GM18909 (cell line): Measurements from ENCODE around the gene SAMD4A.
"Not testable (repeated sequence)": the region's sequence is repeated elsewhere in the genome, so short reads cannot be mapped to it uniquely, and the experiment has no call there.

Experiments used
- ATAC-seq: cut with Tn5 transposase; IDR thresholded peaks from one replicate; pipeline ENCODE4 v1.9.1; 2021; ENCODE audit warnings: mild to moderate bottlenecking; ENCODE audit not compliant: unreplicated experiment, poor library complexity

SAMD4A gene

GRCh38 chr14:54591461-54591860 lies 24.5 kb downstream of the SAMD4A start:
- no peak for ATAC-seq

DNA sequence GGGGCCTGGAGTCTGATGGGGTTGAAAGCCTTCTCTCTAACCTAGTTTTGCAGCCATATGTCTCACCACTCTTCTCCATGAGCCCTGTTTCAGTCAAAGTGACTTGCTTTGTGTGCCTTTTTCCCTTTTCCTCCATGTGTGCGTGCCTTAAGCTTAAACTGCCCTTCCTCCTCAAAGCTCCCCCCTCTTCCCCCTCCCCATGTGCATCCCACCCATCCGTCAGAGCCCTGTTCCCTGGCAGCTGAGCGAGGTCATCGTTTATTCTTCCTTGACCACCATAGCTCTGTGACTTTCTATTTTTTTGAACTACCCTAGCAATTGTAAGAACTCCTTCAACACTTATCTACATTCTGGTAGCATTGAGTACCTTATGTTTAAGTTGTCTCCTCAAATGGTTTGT lies 24.9 kb downstream of the SAMD4A start:
- no peak for ATAC-seq

- ATAC-seq = no peak
Observed at GRCh38 chr14:54593860-54594259, 26.9 kb downstream of the SAMD4A start.

- ATAC-seq = no peak
Observed at GRCh38 chr14:54594537-54594936, 27.6 kb downstream of the SAMD4A start.

DNA sequence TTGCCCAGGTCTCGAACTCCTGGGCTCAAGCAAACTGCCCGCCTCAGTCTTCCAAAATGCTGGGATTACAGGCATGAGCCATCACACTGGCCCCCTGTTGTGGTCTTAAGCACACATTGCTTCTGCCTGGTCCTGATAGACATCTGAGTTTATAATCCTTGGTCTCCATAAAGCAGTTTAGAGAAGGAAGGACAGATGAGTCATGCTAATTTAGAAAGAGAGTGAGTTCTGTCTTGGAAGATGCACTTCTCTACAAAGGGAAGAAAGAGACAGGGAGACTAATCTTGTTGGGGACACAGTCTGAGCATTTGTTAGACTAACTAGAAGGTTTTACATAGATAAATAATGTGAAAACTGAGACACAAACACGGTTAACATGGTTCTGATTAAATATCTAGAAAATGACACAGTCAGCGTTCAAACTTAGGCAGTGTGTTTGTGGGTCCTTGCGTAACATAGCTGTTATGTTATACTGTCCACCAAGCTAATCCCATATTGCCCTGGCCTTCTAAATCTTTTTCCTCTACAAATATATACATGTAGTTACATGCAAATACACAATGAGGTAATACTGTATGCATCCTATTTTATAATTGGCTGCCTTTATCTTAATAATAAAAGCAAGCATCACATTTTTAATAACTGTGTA lies 31.0 kb downstream of the SAMD4A start:
- no peak for ATAC-seq

DNA sequence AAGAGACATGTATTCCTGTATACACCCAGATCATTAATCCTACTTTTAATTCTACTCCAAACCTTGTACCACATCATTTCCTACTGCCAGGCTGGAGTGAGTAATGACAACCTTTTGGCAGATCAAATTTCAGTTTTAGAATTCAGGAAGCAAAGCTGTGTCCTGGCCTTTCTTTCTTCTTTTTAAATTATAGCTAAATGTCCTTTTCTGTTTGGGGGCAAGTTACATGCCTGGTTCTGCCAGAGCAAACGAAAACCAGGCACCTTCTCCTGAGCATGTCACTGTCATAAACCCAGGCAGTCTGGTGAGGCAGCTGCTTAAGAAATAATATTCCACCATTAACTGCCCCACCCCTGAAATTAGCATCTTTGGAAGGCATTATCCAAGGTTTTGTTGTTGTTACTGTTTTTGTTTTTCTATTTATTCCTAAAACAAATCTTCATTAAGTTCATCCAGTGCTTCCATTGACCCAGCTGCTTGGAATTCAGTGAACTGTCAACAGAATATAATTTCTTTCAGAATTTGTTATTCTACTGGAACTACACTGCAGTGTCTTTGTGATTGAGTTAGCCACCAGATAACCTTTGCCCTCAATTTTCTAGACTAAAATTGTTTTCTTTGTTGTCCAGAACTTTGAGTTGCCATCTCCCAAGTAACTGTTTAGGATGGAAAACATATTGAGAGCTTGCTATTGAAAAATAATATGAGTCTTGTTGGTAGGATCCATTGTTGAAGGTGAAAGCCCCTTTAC lies 33.2 kb downstream of the SAMD4A start:
- ATAC-seq = no peak

GRCh38 chr14:54600717-54601109 lies 33.8 kb downstream of the SAMD4A start:
- no peak for ATAC-seq

GRCh38 chr14:54603362-54603761 lies 36.4 kb downstream of the SAMD4A start:
- ATAC-seq = no peak

DNA sequence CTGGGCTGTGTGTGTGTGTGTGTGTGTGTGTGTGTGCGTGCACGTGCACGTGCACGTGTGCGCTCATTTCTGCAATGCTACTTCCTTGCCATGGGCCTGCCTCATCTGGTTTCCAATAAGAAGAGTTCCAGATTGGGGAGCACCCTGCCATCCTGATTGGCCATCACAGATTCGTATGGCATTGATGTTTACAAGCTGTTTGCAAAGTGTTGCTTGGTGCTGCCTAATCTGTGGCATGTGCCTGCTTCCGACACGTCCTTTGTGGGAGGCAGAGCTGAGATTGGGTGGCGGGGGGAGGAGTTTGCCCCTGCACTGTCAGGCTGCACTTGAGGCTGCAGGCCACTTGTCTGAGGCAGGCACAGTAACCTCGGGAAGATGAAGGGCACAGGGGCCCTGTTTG lies 39.2 kb downstream of the SAMD4A start:
- ATAC-seq = no peak

- no peak for ATAC-seq
Observed at GRCh38 chr14:54606631-54607133, 39.8 kb downstream of the SAMD4A start.

DNA sequence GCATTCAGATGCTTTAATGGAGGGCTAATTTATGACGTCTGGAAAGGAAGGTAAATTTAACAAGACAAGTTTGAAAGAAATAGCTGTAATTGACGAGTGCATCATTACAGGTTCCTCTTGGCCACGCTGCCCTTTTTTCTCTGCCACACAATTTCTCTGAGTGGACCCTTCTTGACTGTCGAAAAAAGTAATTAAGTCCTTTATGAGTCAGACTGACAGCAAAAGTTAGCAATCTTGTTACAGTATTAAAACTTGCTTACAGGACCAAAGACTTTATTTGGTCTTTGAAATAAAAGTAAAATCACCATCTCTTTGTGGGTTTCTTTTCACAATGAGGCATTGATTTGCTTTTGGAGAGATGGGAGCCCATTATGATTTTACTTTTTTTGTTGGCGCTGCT lies 42.6 kb downstream of the SAMD4A start:
- ATAC-seq = no peak

GRCh38 chr14:54610051-54610977 lies 43.4 kb downstream of the SAMD4A start:
- ATAC-seq = no peak

- no peak for ATAC-seq
Observed at GRCh38 chr14:54614296-54614695, 47.4 kb downstream of the SAMD4A start.

DNA sequence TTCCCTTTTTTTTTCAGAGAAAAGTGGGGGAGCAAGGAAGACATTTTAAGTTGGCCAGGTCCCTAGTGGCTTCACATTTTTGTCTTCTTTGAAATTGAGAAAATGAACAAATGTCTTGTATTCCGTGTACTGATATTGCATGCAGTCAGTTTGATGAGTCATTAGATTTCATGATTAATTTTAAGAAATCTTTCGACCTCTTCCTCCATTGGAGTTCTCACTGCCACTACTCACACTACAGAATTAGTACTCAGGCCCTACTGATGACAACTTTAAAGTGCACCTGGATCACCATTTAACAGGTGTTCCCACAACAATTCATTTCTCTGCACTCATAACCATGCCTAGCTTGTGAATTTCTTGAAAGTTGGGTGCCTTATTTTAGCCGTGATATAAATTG lies 50.5 kb downstream of the SAMD4A start:
- no peak for ATAC-seq

DNA sequence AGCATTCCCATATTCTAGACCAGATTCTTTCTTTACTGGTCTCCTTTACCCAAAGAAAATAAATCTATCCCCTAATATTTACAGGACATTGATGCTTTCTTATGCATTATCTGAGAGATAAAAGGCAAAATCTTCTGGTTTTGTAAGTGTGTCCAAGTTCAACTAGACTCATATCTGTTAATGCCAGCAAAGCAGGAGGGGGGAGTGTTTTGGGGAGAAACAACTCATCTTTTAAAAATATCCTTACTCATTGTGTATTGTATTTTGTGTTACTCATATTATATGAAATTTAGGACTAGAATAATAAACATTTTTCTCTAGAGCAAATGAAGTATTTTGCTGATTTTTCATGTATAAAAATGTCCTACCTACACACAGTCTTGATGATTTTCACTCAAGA lies 54.8 kb downstream of the SAMD4A start:
- no peak for ATAC-seq

GRCh38 chr14:54622192-54622958 lies 55.4 kb downstream of the SAMD4A start:
- ATAC-seq = peak; percentile 73

- no peak for ATAC-seq
Observed at GRCh38 chr14:54623279-54624004, 56.5 kb downstream of the SAMD4A start.

- not testable (repeated sequence) for ATAC-seq
Observed at GRCh38 chr14:54624005-54624358, 57.1 kb downstream of the SAMD4A start.

DNA sequence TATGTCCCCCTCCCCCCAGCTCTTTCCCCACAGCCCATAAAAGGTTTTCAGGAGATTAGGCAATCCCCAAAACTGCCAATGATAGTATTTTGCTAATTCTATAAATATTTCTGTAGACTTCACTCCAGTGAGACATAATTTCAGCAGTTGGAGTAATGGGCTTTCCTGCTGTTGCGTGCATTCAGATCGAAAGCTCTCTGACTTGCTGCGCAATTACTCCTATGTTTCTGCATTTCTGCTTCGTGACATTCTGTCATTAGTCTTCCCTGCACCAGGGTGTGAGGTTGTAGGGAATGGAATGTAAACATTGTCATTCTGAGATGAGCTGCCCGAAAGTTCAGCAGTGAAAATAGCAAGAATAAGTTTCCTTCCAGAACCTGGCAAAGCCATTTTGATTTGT lies 58.2 kb downstream of the SAMD4A start:
- no peak for ATAC-seq

GRCh38 chr14:54627219-54627539 lies 60.3 kb downstream of the SAMD4A start:
- no peak for ATAC-seq
